GM12864 (cell line): ENCODE measurements around the gene AJUBA.
"Not testable (repeated sequence)": the region's sequence is repeated elsewhere in the genome, so short reads cannot be mapped to it uniquely, and the experiment has no call there.

ENCODE experiments used
- DNase-seq: peaks from one replicate; pipeline ENCODE4 v3.0.0-alpha.2; 2011; ENCODE audit warnings: low read depth
- H3K4me3 ChIP-seq: 2 replicates; pipeline ENCODE4 v1.5.1; 2011; ENCODE audit warnings: mild to moderate bottlenecking, low read depth, low read length, control low read depth
- CTCF ChIP-seq: IDR thresholded peaks from 2 replicates; pipeline ENCODE4 v1.5.1; 2011; ENCODE audit warnings: low read depth, mild to moderate bottlenecking, moderate library complexity, low read length, control low read depth, inconsistent platforms; ENCODE audit errors: missing control alignments

Gene AJUBA

GRCh38 chr14:22962061-22962676, 20.2 kb downstream of the AJUBA start:
- no peak for DNase-seq
- no peak for TF ChIP-seq CTCF
- no peak overlapping the region for H3K4me3 ChIP-seq

GRCh38 chr14:22955702-22956569, 26.4 kb downstream of the AJUBA start:
- TF ChIP-seq CTCF = no peak
- H3K4me3 ChIP-seq = peak overlapping the region; percentile 81
- DNase-seq = no peak

GRCh38 chr14:22952418-22952817, 29.9 kb downstream of the AJUBA start:
- DNase-seq = no peak
- no peak overlapping the region for H3K4me3 ChIP-seq
- TF ChIP-seq CTCF = no peak

- DNase-seq, H3K4me3 ChIP-seq: not testable (repeated sequence)
These were observed 30.6 kb downstream of the AJUBA start for GRCh38 chr14:22951795-22952194.

- TF ChIP-seq CTCF = no peak
- no peak overlapping the region for H3K4me3 ChIP-seq
- DNase-seq = no peak
These were observed 36.7 kb downstream of the AJUBA start for GRCh38 chr14:22945642-22946041.

- H3K4me3 ChIP-seq = no peak overlapping the region
- no peak for DNase-seq
- TF ChIP-seq CTCF = no peak
These were observed 42.7 kb downstream of the AJUBA start for GRCh38 chr14:22939684-22940083.

- DNase-seq = no peak
- no peak overlapping the region for H3K4me3 ChIP-seq
- TF ChIP-seq CTCF = no peak
These were observed 47.2 kb downstream of the AJUBA start for GRCh38 chr14:22935156-22935555.
